ENCODE results near the gene RNF217.
"Not testable (repeated sequence)": the region's sequence is repeated elsewhere in the genome, so short reads cannot be mapped to it uniquely, and the experiment has no call there.

The RNF217 gene

GRCh38 chr6:124963831-124964763, 1.9 kb downstream of the RNF217 start:
- Histone ChIP-seq H3K4me3 (replicated peaks; ENCODE audit: insufficient read depth, low read length) (no peak overlapping the region), H3K27me3 (ENCODE audit: insufficient read depth, poor library complexity, severe bottlenecking) (peaks cover 21% of the 10 kb centered on the region), H3K27ac (replicated peaks) (no peak overlapping the region)
- TF ChIP-seq GABPA (IDR thresholded peaks at IDR 0.05; ENCODE audit: low read depth) (no peak), CTCF (IDR thresholded peaks at IDR 0.05; ENCODE audit: insufficient read depth, low read length) (no peak), REST (IDR thresholded peaks at IDR 0.05; ENCODE audit: insufficient replicate concordance, low read depth) (no peak), SPI1 (IDR thresholded peaks at IDR 0.05; ENCODE audit: borderline replicate concordance, low read depth) (no peak), POLR2AphosphoS5 (IDR thresholded peaks at IDR 0.05; ENCODE audit: low read depth) (no peak)
- DNase-seq (ENCODE audit: low read depth in 1 of 2, low spot score in 1 of 2) = no peak

- H3K27me3 ChIP-seq (ENCODE audit: insufficient read depth, poor library complexity, severe bottlenecking) = peaks cover 21% of the 10 kb centered on the region
- TF ChIP-seq GABPA (IDR thresholded peaks at IDR 0.05; ENCODE audit: low read depth) (no peak), SPI1 (IDR thresholded peaks at IDR 0.05; ENCODE audit: borderline replicate concordance, low read depth) (no peak), CTCF (IDR thresholded peaks at IDR 0.05; ENCODE audit: insufficient read depth, low read length) (no peak), REST (IDR thresholded peaks at IDR 0.05; ENCODE audit: insufficient replicate concordance, low read depth) (no peak), POLR2AphosphoS5 (IDR thresholded peaks at IDR 0.05; ENCODE audit: low read depth) (no peak)
- DNase-seq (ENCODE audit: low read depth in 1 of 2, low spot score in 1 of 2) = no peak
- H3K27ac ChIP-seq (replicated peaks) = no peak overlapping the region
- no peak overlapping the region for H3K4me3 ChIP-seq (replicated peaks; ENCODE audit: insufficient read depth, low read length)
Measured at GRCh38 chr6:124964764-124965105, 2.5 kb downstream of the RNF217 start.

- H3K27ac ChIP-seq (replicated peaks); DNase-seq (ENCODE audit: low read depth in 1 of 2, low spot score in 1 of 2); H3K4me3 ChIP-seq (replicated peaks; ENCODE audit: insufficient read depth, low read length): not testable (repeated sequence)
- H3K27me3 ChIP-seq (ENCODE audit: insufficient read depth, poor library complexity, severe bottlenecking) = peaks cover 17% of the 10 kb centered on the region
Measured at GRCh38 chr6:124965424-124965850, 3.2 kb downstream of the RNF217 start.

- H3K27me3 ChIP-seq (ENCODE audit: insufficient read depth, poor library complexity, severe bottlenecking) = peaks cover 6% of the 10 kb centered on the region
- no peak overlapping the region for H3K27ac ChIP-seq (replicated peaks)
- H3K4me3 ChIP-seq (replicated peaks; ENCODE audit: insufficient read depth, low read length) = no peak overlapping the region
- no peak for DNase-seq (ENCODE audit: low read depth in 1 of 2, low spot score in 1 of 2)
- TF ChIP-seq CTCF (IDR thresholded peaks at IDR 0.05; ENCODE audit: insufficient read depth, low read length) (no peak), SPI1 (IDR thresholded peaks at IDR 0.05; ENCODE audit: borderline replicate concordance, low read depth) (no peak), GABPA (IDR thresholded peaks at IDR 0.05; ENCODE audit: low read depth) (no peak), REST (IDR thresholded peaks at IDR 0.05; ENCODE audit: insufficient replicate concordance, low read depth) (no peak), POLR2AphosphoS5 (IDR thresholded peaks at IDR 0.05; ENCODE audit: low read depth) (no peak)
Measured at GRCh38 chr6:124967444-124967843, 5.2 kb downstream of the RNF217 start.
